NCI-H146 treated with DMSO at 0.1 percent for 48 hours (cell line): ENCODE measurements around the gene IL25.
"Not testable (repeated sequence)": the region's sequence is repeated elsewhere in the genome, so short reads cannot be mapped to it uniquely, and the experiment has no call there.

ENCODE experiments used
- DNase-seq: peaks from one replicate; lab custom pipeline; 2025; ENCODE audit not compliant: unreplicated experiment; lab: John Stamatoyannopoulos, UW

The IL25 gene

DNA sequence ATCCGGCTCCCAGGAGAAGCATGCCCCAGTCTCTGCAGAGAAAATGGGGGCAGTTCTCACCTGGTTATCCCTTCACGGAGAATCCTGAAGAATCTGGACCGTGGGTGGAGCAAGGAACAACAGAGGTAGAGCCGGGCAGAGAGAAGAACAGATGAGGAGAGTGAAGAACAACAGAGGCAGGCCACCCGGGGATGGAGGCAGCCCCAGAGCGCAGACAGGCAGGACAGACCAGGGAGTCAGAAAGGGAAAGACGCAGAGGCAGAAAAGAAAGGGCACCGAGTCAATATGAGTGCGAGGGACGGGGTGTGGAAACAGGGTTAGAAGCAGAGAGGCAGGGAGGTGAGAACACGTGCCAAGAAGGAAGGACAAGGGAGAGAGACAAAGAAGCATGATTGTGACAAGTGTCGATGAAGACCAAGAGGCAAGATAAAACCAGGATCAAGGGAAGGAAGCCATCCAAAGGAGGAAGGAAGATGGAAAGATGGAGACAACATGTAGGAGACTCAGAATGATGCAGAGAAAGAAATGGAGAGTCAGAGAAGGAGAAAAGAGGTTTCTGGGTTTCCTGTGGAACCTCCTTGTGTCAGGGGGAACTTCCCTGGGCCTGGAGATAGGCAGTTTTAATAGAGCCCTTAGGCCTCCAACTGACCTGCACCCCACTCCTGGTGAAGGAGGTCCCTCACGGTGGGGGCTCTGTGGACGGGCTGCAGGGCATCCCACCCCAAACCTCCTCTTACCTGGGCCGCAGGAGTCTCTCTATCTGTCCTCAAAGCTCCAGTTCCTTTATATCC, 35.1 kb downstream of the IL25 start, which contains the start of gene MYH6:
Gene MYH6, minus strand, starts transcription at position 758 of the 791 bp plus-strand sequence. CDS start 1,050 bp downstream, outside the sequence.
- no peak for DNase-seq

DNA sequence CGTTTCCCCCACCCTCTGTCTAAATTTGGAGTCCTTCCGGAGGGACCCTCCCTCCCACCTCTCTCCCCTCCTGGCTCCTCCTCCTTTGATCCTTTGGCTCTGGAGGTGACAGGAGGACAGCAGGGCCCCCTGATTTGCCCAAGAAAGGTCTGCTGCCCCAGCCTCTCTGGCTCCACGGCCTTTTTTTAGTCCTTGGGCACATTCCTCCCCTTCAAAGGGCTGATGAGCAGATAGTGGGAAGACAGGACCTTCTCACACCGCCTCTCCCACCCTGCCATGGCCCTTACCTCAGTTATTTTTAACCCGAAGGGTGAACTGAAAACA, 35.7 kb downstream of the IL25 start:
- no peak for DNase-seq

DNA sequence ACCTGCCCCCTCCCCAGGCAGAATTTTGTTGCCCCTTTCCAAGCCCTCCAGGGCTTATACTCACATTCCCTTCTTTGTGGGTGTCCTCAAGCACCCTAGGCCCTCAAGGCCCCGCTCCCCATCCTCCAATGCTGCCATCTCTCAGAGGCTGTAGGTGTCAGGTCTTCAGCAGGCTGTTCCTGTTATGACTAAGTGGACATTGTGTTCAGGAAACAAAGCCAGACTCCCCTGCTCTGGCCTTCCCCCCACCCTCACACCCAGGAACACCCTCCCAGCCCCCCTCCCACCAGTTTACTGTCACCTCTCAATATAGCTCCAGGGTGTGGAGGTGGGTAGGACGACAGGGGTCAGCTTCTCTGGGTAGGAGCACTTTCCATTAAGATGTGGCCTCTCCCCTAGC, 36.9 kb downstream of the IL25 start:
- no peak for DNase-seq

DNA sequence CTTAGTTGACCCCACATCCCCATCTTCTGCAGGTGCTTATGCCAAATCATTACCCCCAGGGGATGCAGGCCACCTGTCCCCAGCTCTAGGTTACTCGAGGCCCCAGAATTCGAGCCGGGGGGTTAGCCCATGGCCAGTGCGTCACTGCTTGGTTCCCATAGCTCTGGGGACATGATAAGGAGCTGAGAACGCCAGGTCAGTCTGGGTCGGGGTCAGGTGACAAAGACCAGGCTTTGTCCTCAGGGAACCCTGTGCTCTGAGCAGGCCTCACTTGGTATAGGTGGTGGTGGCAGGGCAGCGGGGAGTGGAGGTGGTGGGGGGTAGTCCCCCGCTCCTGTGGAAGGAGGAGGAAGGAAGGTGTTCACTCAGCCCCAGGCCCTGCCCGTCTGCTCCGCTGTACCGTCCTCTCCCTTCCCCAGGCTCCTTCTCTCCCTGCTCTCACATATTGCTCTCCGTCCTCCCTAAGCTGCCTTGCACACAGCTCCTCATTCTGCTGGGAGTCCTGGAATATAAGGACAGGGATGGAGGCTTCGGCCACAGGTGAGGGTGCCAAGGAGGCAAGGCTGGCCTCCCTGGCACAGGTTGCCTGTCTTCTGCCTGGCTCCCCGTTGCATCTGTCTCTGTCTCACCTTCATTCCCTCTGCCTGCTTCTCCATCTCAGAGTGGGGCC, 37.5 kb downstream of the IL25 start:
- DNase-seq = no peak

DNA sequence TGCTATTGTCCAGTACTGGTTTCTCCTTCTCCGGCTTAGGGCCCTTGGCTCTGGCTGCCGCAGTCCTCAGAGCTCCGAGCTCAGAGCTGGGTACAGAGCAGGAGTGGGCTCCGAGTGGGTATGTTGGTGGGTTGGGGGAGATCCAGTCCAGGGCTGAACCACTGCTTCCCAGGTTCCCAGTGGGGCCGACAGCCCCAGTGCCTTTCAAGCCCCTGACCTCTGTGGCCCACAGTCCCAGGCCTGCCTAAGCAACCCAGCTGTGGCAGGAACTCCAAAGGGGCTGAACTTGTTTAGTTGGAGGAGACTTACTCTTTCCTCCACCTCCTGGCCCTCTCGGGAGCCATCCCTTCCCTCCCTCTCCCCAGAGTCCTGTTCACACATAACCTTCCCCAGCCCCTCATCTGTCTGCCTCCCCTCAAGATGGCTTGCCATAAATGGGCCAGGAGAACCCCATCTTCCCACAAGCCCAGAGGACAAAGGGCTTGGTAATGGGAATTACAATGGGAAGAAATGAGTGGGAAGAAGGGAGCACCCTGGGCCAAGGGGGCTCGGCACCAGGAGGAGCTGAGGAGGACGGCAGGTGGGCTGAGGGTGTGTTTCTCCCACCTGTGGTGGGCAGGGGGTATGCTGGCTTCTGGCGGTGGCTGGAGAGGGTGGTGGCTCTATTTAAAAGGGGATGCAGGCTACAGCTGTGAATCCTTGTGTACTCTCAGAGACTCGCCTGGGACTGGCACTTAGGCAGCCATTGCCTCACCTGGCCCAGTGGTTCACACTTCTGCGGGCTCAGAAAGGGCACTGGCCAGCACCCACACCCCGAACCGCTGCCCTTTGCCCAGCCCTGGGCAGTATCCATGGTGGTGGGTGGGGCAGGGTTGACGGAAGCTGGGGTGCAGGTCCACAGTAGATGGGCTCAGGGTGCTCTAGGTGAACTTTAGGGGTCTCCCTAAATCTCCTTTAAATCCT, 39.2 kb downstream of the IL25 start:
- DNase-seq = no peak

DNA sequence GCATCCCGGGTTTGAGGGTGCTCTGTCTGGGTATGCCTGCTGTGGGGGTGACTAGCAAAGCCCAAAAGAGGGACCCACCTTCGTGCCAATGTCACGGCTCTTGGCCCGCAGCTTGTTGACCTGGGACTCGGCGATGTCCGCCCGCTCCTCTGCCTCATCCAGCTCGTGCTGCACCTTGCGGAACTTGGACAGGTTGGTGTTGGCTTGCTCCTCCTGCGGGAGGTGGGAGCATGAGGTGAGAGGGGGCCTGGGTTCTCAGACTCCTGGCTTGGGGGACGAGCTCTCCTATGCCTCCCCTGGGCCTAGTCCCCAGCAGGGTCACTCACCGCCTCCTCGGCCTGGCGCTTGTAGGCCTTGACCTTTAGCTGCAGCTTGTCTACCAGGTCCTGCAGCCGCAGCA, 41.1 kb downstream of the IL25 start:
- no peak for DNase-seq

DNA sequence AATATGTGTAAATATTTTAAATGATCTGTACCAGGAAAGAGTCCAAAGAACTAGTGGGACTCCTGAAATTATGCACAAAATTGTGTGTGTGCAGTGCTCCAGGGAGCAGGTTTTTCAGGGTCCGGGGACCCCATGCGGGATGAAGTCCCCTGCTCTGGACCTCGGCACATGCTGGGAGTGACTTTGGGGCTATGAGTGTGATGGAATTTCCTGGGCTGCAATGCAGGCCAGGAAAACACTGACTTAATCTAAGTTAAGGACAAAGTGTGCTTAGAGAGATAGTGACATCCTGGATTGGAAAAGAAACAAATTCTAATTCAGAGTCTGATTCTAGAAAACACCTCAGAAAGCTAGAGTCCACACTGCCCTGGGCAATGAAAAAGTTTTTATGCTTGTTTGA, 41.6 kb downstream of the IL25 start:
- no peak for DNase-seq

DNA sequence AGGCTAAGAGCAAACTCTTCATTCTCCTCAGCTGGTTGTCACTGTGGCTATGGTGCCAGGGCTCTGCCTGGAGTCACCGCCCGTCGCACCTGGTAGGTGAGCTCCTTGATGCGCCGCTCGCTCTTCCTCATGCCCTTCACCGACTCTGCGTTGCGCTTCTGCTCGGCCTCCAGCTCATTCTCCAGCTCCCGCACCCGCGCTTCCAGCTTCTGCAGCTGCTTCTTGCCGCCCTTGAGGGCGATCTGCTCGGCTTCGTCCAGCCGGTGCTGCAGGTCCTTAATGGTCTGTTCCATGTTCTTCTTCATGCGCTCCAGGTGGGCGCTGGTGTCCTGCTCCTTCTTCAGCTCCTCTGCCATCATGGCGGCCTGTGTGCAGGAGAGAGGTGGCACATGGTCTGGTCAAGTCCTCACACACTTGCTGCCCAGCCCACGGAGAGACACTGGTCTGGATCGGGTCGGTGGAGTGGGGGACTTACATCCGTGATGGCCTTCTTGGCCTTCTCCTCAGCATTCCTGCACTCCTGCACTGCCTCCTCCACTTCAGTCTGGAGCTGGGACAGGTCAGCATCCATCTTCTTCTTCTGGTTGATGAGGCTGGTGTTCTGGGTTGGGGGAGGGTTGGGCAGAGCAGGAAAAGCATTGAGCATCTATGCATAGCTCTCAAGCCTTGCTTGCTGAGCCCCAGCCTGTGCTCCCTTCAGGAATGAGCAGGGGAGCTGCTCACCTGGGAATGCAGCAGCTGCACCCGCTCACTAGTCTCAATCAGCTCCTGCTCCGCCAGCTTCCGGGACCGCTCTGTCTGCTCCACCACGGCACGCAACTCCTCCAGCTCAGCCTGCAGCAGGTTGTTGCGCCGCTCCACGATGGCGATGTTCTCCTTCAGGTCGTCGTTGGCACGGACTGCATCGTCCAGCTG, 42.6 kb downstream of the IL25 start:
- DNase-seq = no peak

DNA sequence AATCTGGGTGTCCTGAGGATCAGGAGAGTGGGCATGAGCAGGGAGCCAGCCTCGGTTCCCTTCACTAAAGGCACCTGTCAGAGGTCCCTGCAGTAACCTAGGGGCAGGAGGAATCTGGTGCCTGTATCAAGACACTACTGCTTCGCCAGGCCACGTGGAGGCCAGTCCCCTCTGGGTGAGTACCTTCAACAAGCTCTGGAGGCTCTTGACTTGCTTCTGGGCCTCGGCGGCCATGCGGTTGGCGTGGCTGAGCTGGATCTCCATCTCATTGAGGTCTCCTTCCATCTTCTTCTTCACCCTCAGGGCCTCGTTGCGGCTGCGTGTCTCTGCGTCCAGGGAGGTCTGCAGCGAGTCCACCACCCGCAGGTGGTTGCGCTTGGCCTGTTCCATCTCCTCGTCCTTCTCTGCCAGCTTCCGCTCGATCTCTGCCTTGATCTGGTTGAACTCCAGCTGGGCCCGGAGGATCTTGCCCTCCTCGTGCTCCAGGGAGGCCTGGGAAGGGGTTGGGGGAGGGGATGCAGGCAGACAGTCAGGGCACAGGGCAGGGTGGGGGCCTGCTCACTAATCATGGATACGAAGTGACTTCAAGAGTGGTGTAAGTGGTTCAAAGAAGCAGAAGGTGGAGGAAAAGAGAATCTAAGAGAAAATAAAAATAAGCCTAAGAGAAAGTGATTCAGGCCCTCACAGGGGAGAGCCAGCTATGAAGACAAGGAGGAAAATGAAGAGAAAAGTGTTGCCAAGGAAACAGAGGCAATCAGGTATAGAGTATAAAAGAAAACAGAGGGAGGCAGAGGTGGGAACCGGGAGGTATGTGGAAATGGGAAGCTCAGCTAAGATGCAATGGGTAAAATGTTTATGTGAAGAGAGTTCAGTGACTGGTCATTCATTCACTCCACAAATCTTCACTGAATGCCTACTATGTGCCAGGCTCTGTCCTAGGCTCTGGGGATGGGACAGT, 43.5 kb downstream of the IL25 start:
- no peak for DNase-seq

DNA sequence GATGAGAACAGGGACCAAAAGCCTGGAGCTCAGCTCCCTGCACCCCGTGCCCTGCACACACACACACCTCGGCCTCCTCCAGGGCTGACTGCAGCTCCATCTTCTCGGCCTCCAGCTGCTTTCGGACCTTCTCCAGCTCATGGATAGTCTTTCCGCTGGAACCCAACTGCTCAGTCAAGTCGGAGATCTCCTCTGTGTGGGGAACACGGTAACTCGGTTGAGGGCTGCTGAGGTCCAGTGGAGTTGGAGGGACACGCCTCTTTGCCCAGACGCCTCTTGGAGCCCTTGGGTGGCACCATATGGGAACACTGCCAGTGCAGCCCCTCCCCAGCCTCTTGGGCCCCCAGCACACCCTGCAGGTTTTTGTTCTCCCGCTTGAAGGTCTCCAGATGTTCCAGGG, 44.2 kb downstream of the IL25 start:
- DNase-seq = no peak

DNA sequence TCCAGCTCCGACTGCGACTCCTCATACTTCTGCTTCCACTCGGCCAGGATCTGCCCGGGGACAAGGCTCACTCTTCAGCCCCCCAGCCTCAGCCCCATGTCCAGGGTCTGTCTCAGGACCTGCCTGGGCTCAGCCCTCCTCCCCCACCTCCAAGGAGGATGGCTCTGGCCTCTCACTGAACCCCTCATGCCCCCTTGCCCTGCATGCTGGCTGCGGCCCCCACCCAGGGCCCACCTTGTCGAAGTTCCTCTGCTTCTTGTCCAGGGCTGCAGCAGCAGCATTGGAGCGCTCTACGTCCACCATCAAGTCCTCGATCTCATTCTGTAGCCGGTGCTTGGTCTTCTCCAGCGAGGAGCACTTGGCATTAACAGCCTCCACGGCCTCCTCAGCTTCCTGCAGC, 44.7 kb downstream of the IL25 start:
- not testable (repeated sequence) for DNase-seq

DNA sequence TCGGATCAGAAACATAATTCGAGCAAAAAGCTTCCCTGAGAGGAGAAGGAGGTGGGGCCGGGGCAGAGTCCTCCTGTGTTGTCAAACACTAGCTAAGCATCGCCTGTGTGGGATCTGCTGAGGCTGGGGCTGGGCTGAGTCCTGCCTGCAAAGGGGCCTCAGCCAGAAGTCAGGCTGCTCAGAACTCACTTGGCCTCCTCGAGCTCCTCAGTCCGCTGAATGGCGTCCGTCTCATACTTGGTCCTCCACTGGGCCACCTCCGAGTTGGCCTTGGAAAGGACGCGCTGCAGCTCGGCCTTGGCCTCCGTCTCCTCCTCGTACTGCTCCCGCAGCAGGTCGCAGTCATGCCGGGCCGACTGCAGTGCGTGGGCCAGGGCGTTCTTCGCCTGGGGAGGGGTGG, 45.4 kb downstream of the IL25 start:
- no peak for DNase-seq

DNA sequence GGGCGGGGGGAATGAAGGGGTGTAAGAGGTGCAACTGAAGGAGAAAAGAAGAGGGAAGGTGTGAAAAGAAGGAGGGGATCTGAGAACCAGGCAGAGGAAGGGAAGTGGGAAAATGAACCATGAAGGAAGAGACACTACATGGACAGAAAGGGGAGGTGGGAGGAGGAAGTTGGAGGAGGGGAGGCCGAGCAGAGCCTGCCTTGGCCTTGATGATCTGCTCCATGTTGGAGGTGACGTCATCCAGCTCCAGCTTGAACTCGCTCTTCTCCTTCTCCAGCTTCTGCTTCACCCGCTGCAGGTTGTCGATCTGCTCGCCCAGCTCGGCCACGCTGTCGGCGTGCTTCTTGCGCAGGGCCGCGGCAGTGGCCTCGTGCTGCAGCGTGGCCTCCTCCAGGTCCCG, 47.0 kb downstream of the IL25 start:
- DNase-seq = not testable (repeated sequence)

DNA sequence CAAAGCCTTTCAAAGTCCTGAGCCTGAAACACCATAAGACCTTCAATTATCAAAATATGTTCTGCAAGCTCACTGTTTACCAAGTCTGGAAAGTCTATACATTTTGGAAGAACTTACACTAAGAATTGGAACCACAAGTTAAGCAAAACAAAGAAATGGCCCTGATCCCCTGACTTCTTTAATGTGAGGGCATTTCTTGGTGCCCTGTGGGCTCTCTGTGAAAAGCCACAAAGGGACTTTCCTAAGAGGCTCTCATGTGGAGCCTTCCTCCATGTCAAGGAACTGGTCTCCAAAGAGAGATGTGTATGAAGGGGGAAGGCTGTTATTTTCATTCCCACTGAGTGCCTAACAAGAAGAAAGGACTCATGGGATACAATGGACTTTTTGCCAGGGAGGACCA, 49.0 kb downstream of the IL25 start:
- DNase-seq = no peak

DNA sequence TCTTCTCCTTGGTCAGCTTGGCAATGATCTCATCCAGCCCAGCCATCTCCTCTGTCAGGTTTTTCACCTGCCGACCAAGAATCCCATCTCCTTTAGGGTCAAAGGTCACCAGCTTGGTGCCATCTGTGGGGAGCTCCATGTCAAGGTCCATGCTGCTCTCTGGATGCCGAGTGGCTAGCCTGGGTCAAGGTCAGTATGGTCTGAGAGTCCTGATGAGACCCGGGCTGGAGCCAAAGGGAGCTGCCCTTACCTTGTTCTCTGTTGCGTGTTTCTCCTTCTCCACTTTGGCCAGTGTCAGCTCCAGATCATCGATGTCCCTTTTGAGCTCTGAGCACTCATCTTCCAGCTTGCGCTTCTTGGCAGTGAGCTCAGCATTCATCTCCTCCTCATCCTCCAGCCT, 51.0 kb downstream of the IL25 start:
- no peak for DNase-seq

DNA sequence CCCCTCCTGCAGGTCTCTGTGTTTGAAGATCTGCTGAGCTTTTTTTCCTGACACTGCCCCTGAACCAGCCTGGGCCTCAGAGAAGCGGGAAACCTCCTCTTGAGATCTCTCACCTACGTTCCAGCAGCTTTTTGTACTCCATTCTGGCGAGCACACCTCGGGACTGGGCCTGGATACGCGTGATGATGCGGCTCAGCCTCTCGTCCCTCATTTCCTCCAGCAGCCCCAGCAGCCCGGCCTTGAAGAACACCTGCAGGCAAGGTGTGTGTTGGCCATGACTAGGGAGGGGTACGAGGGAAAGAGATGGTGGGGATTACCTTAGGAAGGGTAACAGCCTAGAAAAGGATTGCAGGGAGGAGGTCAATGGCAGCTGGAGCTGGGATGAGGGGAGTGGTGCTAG, 52.6 kb downstream of the IL25 start:
- DNase-seq = no peak

DNA sequence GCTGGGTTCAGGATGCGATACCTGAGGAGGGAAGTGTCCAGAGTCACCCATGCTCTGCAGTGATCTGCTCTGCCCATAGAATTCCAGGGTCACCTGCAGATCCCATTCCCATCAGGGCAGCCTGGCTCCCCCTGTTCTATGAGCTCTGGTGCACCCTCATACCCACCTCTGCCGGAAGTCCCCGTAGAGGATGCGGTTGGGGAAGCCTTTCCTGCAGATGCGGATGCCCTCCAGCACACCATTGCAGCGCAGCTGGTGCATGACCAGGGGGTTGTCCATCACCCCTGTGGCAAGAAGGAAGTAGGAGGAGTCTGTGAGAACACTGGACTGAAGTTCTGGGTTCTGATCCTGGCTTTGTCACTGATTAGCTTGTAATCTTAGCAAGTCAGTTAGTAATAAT, 53.2 kb downstream of the IL25 start:
- not testable (repeated sequence) for DNase-seq
